Liver (tissue), 9 donors: ENCODE measurements around the gene CATSPERZ. TPM values are rescaled to one million over a fixed set of nuclear protein-coding genes. Genes with fewer than 3 reads are reported as not detected.
A peak's percentile ranks its signal among the peaks of the same experiment; 100 is the strongest.

Source experiments
- DNase-seq: peaks from one replicate; pipeline ENCODE4 v3.0.0-alpha.2; 2017; ENCODE audit warnings: low spot score
- H3K27ac ChIP-seq, 2 donors: one replicate each; pipeline ENCODE4 v1.7.0; 2013; ENCODE audit warnings: inconsistent platforms in 2 of 2, low read length in 2 of 2, control low read depth in 1 of 2, low read depth in 1 of 2, mild to moderate bottlenecking in 1 of 2
- H3K27me3 ChIP-seq, 4 donors: one replicate each; pipeline versions ENCODE4 v1.6.1 to v1.7.0; 2013; ENCODE audit warnings: low read length in 3 of 4, inconsistent platforms in 1 of 4, mild to moderate bottlenecking in 1 of 4, moderate library complexity in 1 of 4; ENCODE audit not compliant: control insufficient read depth in 4 of 4, insufficient read depth in 4 of 4
- H3K36me3 ChIP-seq, 4 donors: one replicate each; pipeline versions ENCODE4 v1.6.1 to v1.7.0; 2013; ENCODE audit warnings: low read length in 3 of 4, mild to moderate bottlenecking in 3 of 4, low read depth in 1 of 4, moderate library complexity in 1 of 4; ENCODE audit not compliant: control insufficient read depth in 4 of 4, insufficient read depth in 3 of 4
- H3K4me1 ChIP-seq, 4 donors: one replicate each; pipeline versions ENCODE4 v1.6.1 to v1.7.0; 2013; ENCODE audit warnings: low read length in 3 of 4, mild to moderate bottlenecking in 3 of 4, moderate library complexity in 1 of 4; ENCODE audit not compliant: control insufficient read depth in 4 of 4, insufficient read depth in 4 of 4
- H3K4me3 ChIP-seq, 3 donors: one replicate each; pipeline versions ENCODE4 v1.6.1 to v1.7.0; 2013; ENCODE audit warnings: low read length in 3 of 3, control low read depth in 1 of 3, low read depth in 1 of 3, mild to moderate bottlenecking in 1 of 3
- H3K9ac ChIP-seq, 2 donors: one replicate each; pipeline ENCODE4 v1.7.0; 2013; ENCODE audit warnings: low read length in 2 of 2, mild to moderate bottlenecking in 2 of 2, moderate library complexity in 2 of 2, control low read depth in 1 of 2, low read depth in 1 of 2
- H3K9me3 ChIP-seq, 4 donors: one replicate each; pipeline versions ENCODE4 v1.6.1 to v1.7.0; 2013; ENCODE audit warnings: low read length in 3 of 4; ENCODE audit not compliant: control insufficient read depth in 4 of 4
- ATF3 ChIP-seq: IDR thresholded peaks from 2 replicates; pipeline ENCODE4 v1.6.1; 2016; ENCODE audit warnings: antibody characterized with exemption
- EGR1 ChIP-seq, 2 donors: IDR thresholded peaks; 2 replicates each; pipeline ENCODE4 v1.6.1; 2016 to 2018; ENCODE audit warnings: antibody characterized with exemption in 2 of 2, low read depth in 2 of 2
- FOXA1 ChIP-seq: IDR thresholded peaks from 2 replicates; pipeline ENCODE4 v1.6.1; 2016; ENCODE audit warnings: antibody characterized with exemption
- GABPA ChIP-seq, 2 donors: IDR thresholded peaks in 1 of 2; conservative IDR thresholded peaks in 1 of 2; 2 replicates each; pipeline ENCODE4 v1.6.1; 2016; ENCODE audit warnings: antibody characterized with exemption in 2 of 2, mild to moderate bottlenecking in 1 of 2, moderate library complexity in 1 of 2
- HNF4G ChIP-seq: IDR thresholded peaks from 2 replicates; pipeline ENCODE4 v1.6.1; 2016; ENCODE audit warnings: antibody characterized with exemption
- MAX ChIP-seq: IDR thresholded peaks from 2 replicates; pipeline ENCODE4 v1.6.1; 2016; ENCODE audit warnings: antibody characterized with exemption
- NR2F2 ChIP-seq: IDR thresholded peaks from 2 replicates; pipeline ENCODE4 v1.6.1; 2016; ENCODE audit warnings: antibody characterized with exemption
- RAD21 ChIP-seq, 2 donors: IDR thresholded peaks; 2 replicates each; pipeline ENCODE4 v1.6.1; 2016; ENCODE audit warnings: antibody characterized with exemption in 2 of 2, mild to moderate bottlenecking in 2 of 2
- REST ChIP-seq: IDR thresholded peaks from 2 replicates; pipeline ENCODE4 v1.6.1; 2016; ENCODE audit warnings: antibody characterized with exemption, mild to moderate bottlenecking
- RXRA ChIP-seq, 2 donors: IDR thresholded peaks; 2 replicates each; pipeline ENCODE4 v1.6.1; 2017 to 2018; ENCODE audit warnings: antibody characterized with exemption in 2 of 2, mild to moderate bottlenecking in 1 of 2
- SP1 ChIP-seq: IDR thresholded peaks from 2 replicates; pipeline ENCODE4 v1.6.1; 2018; ENCODE audit warnings: antibody characterized with exemption, mild to moderate bottlenecking
- ZBTB33 ChIP-seq: IDR thresholded peaks from 2 replicates; pipeline ENCODE4 v1.6.1; 2016; ENCODE audit warnings: antibody characterized with exemption
- WGBS: extraction: QIAGEN DNeasy Blood & Tissue Kit; methylation state at CpG from one replicate; pipeline ENCODE4 v1.1.7; 2013; 5-methylcytosine and 5-hydroxymethylcytosine counted together
- polyA plus RNA-seq, 2 donors: library from polyadenylated mRNA; stranded (reverse) in 1 of 2; unstranded in 1 of 2; fragments of 200-250 nt in 1 of 2; fragments of >200 nt in 1 of 2; fragmentation: Nextera tagmentation in 1 of 2; extraction: Ambion mirVana in 1 of 2; gene quantifications; one replicate each; pipeline versions ENCODE4 v1.2.1 to v1.2.3, GENCODE V29; 2013 to 2015
- total RNA-seq, 2 donors: library from RNA; depleted of rRNA; stranded (reverse); fragments of >200 nt; gene quantifications; one replicate each; pipeline ENCODE4 v1.2.3, GENCODE V29; 2014
- donor health status: healthy.
- donor health status: healthy.
- donor health status: healthy.
- donor health status: healthy.
- donor health status: healthy.

The CATSPERZ gene
- total and polyA plus RNA-seq, 4 donors = 0.42 TPM; not detected in 3

DNA sequence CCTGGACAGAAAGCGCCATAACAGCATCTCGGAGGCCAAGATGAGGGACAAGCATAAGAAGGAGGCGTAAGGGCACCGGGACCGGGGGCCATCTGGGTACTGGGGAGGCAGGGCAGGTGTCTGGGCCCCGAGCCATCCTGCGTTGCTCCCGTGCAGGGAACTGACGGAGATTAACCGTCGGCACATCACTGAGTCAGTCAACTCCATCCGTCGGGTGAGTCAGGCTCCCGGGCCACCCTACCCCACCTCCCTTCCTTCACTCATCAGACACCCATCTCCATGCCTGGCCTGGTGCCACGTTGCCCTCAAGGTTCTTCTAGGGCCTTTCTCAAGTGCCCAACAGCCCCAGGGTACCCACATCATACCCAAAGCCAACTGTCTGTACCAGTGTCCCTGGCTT, 33.8 kb upstream of the CATSPERZ start:
- no peak overlapping the region for H3K4me3 ChIP-seq
- no peak for TF ChIP-seq RAD21 (IDR thresholded peaks at IDR 0.05)
- H3K27me3 ChIP-seq = no peaks in the 10 kb centered on the region
- no peak overlapping the region for H3K27ac ChIP-seq
- H3K36me3 ChIP-seq = peaks cover 0 to 9% (median 3%) of the 10 kb centered on the region in 4 donors
- no peaks in the 10 kb centered on the region for H3K9me3 ChIP-seq
- H3K4me1 ChIP-seq = peaks cover 5 to 17% (median 14%) of the 10 kb centered on the region in 4 donors
- 97% methylated on average over 15 of the region's 15 CpGs for WGBS
- no peak for DNase-seq
- H3K9ac ChIP-seq = no peak overlapping the region

- Histone ChIP-seq H3K27me3 (no peaks in the 10 kb centered on the region), H3K36me3 (peaks cover 0 to 9% (median 2%) of the 10 kb centered on the region in 4 donors), H3K27ac (peak overlapping the region; percentile 98), H3K4me3 (no peak overlapping the region), H3K9ac (no peak overlapping the region), H3K4me1 (peaks cover 5 to 27% (median 20%) of the 10 kb centered on the region in 4 donors), H3K9me3 (no peaks in the 10 kb centered on the region)
- TF ChIP-seq ATF3 (no peak), REST (no peak), GABPA (IDR thresholded peaks at IDR 0.05 in 1 of 2, conservative IDR thresholded peaks at IDR 0.05 in 1 of 2) (no peak), EGR1 (IDR thresholded peaks at IDR 0.05; ENCODE audit: low read depth in 2 of 2) (no peak), RXRA (IDR thresholded peaks at IDR 0.05) (no peak), NR2F2 (no peak), MAX (no peak), RAD21 (IDR thresholded peaks at IDR 0.05) (no peak), SP1 (no peak)
- WGBS = 80% methylated on average over 27 of the region's 27 CpGs
- DNase-seq = no peak
Measured at GRCh38 chr11:64267207-64267945, 32.8 kb upstream of the CATSPERZ start.

GRCh38 chr11:64268025-64268892, 31.9 kb upstream of the CATSPERZ start:
- Histone ChIP-seq H3K4me1 (peaks cover 9 to 33% (median 27%) of the 10 kb centered on the region in 4 donors), H3K9ac (peak overlapping the region in 1 of 2 donors; percentile 77), H3K4me3 (peak overlapping the region in 1 of 3 donors; percentile 69), H3K36me3 (peaks cover 0 to 9% (median 2%) of the 10 kb centered on the region in 4 donors), H3K9me3 (no peaks in the 10 kb centered on the region), H3K27ac (peak overlapping the region; percentile 98), H3K27me3 (no peaks in the 10 kb centered on the region)
- DNase-seq = no peak
- TF ChIP-seq ZBTB33 (no peak), RXRA (IDR thresholded peaks at IDR 0.05) (peak in 1 of 2 donors; percentile 26), ATF3 (no peak), NR2F2 (peak; percentile 27), SP1 (peak; percentile 17), HNF4G (no peak), FOXA1 (no peak)
- WGBS = 49% methylated on average over 23 of the region's 23 CpGs
